Measurements from ENCODE around the gene MAP2K1.

- TF ChIP-seq DPF2 (IDR thresholded peaks at IDR 0.05): no peak
- no peak for TF ChIP-seq GABPA (tag; conservative IDR thresholded peaks at IDR 0.05; ENCODE audit: low read depth)
- no peak for TF ChIP-seq YY1 (IDR thresholded peaks at IDR 0.05; ENCODE audit: borderline replicate concordance in 1 of 3, control insufficient read depth in 1 of 3, extremely low read depth in 1 of 3, insufficient read depth in 3 of 3, insufficient read length in 1 of 3, insufficient replicate concordance in 2 of 3, low read depth in 1 of 3, low read length in 2 of 3)
- TF ChIP-seq BDP1 (IDR thresholded peaks at IDR 0.05; ENCODE audit: insufficient read depth, insufficient read length): no peak
- TF ChIP-seq ZBTB1 (CRISPR knock-in tag; IDR thresholded peaks at IDR 0.05; ENCODE audit: borderline replicate concordance, low read depth): no peak
- no peak for TF ChIP-seq ZBTB49 (CRISPR knock-in tag; IDR thresholded peaks at IDR 0.05; ENCODE audit: borderline replicate concordance)
- TF ChIP-seq ZNF239 (CRISPR knock-in tag; IDR thresholded peaks at IDR 0.05): no peak
- no peak for TF ChIP-seq CBX5 (IDR thresholded peaks at IDR 0.05; ENCODE audit: borderline replicate concordance, low read depth)
- TF ChIP-seq MEF2A (IDR thresholded peaks at IDR 0.05; ENCODE audit: control insufficient read depth, low read depth, low read length): no peak
These were observed 23.9 kb upstream of the MAP2K1 start for GRCh38 chr15:66362776-66363175.
